Activated CD4-positive, alpha-beta T cell treated with anti-CD3 and anti-CD28 coated beads, Interleukin-10, Interleukin-2, amounts not matched to agents 100 ng/mL and 50 ng/mL, durations not matched to agents 16 hours and 8 hours (primary cell): ENCODE results near the gene VEPH1.
"Not testable (repeated sequence)": the region's sequence is repeated elsewhere in the genome, so short reads cannot be mapped to it uniquely, and the experiment has no call there.

Source experiments
- DNase-seq: peaks from one replicate; pipeline ENCODE4 v3.0.0-alpha.2; 2020

VEPH1 gene

GRCh38 chr3:157381606-157382005 is 121.6 kb downstream of the VEPH1 start:
- no peak for DNase-seq

- DNase-seq, result no peak
These were observed 123.6 kb downstream of the VEPH1 start for GRCh38 chr3:157379525-157380140.

GRCh38 chr3:157376603-157377300 is 126.5 kb downstream of the VEPH1 start:
- no peak for DNase-seq

GRCh38 chr3:157375342-157375986 is 127.8 kb downstream of the VEPH1 start:
- DNase-seq, result no peak

- no peak for DNase-seq
These were observed 128.3 kb downstream of the VEPH1 start for GRCh38 chr3:157374933-157375332.

GRCh38 chr3:157373783-157374182 is 129.4 kb downstream of the VEPH1 start:
- DNase-seq, result no peak

- DNase-seq, result no peak
These were observed 132.3 kb downstream of the VEPH1 start for GRCh38 chr3:157370867-157371266.

GRCh38 chr3:157369727-157370421 is 133.3 kb downstream of the VEPH1 start:
- DNase-seq, result no peak

- DNase-seq, result no peak
These were observed 135.0 kb downstream of the VEPH1 start for GRCh38 chr3:157368171-157368570.

- DNase-seq, result no peak
These were observed 139.8 kb downstream of the VEPH1 start for GRCh38 chr3:157363393-157363792.

GRCh38 chr3:157362348-157362747 is 140.9 kb downstream of the VEPH1 start:
- DNase-seq, result no peak

- DNase-seq, result no peak
These were observed 143.2 kb downstream of the VEPH1 start for GRCh38 chr3:157360044-157360443.

- DNase-seq, result no peak
These were observed 146.7 kb downstream of the VEPH1 start for GRCh38 chr3:157356541-157356940.

- no peak for DNase-seq
These were observed 147.9 kb downstream of the VEPH1 start for GRCh38 chr3:157355276-157355675.

GRCh38 chr3:157354722-157355121 is 148.5 kb downstream of the VEPH1 start:
- DNase-seq, result peak; percentile 4

GRCh38 chr3:157354254-157354653 is 149.0 kb downstream of the VEPH1 start:
- DNase-seq, result no peak

- DNase-seq, result no peak
These were observed 149.6 kb downstream of the VEPH1 start for GRCh38 chr3:157353652-157354051.

GRCh38 chr3:157351981-157352380 is 151.2 kb downstream of the VEPH1 start:
- DNase-seq, result no peak

GRCh38 chr3:157350651-157351050 is 152.6 kb downstream of the VEPH1 start:
- DNase-seq, result not testable (repeated sequence)

- not testable (repeated sequence) for DNase-seq
These were observed 154.7 kb downstream of the VEPH1 start for GRCh38 chr3:157348304-157349075.

GRCh38 chr3:157347577-157348303 is 155.5 kb downstream of the VEPH1 start:
- no peak for DNase-seq
